ENCODE results near the gene EXOC2.

Gene EXOC2

DNA sequence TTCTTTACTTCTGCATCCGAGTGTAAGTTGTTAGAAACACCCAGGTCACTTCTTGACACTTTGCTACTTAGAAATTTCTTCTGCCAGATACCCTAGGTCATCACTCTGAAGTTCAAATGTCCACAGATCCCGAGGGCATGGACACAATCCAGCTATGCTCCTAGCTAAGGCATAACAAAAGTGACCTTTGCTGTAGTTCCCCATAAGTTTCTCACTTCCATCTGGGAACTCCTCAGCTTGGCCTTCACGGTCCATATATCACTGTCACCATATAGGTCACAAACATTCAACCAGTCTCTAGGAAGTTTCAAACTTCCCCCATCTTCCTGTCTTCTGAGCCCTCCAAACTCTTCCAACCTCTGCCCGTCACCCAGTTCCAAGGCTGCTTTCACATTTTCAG lies 236.1 kb downstream of the EXOC2 start:
- no peak for DNase-seq

DNA sequence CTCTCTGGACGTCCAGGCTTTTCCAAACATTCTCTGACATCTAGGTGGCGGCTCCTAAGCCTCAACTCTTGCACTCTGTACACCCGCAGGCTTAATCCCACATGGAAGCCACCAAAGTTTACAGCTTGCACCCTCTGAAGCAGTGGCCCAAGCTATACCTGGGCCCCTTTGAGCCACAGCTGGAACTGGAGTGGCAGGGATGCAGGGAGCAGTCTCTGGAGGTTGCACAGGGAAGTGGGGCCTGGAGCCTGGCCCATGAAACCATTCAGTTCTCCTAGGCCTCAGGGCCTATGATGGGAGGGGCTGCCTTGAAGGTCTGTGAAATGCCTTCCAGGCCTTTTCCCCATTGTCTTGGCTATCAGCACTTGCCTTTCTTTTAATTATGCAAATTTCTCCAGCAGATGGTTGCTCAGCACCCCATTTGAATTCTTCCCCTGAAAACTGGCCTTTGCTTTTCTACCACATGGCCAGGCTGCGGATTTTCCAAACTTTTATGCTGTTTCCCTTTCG lies 236.5 kb downstream of the EXOC2 start:
- no peak for DNase-seq

DNA sequence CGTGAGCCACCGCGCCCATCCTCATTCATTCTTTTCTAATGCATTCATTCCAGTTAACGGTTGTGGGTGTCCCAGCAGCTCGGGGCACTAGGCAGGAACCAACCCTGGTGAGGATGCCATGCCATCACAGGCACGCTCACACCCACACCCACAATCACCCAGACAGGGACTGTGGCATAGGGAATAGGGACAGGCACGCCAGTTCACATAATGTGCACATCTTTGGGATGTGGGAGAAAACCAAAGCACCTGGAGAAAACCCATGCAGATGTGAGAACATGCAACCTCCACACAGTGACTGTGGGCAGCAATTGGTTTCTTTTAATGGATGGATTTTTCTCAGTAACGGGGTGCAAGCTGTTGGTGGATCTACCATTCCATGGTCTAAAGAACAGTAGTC lies 237.1 kb downstream of the EXOC2 start:
- no peak for DNase-seq

DNA sequence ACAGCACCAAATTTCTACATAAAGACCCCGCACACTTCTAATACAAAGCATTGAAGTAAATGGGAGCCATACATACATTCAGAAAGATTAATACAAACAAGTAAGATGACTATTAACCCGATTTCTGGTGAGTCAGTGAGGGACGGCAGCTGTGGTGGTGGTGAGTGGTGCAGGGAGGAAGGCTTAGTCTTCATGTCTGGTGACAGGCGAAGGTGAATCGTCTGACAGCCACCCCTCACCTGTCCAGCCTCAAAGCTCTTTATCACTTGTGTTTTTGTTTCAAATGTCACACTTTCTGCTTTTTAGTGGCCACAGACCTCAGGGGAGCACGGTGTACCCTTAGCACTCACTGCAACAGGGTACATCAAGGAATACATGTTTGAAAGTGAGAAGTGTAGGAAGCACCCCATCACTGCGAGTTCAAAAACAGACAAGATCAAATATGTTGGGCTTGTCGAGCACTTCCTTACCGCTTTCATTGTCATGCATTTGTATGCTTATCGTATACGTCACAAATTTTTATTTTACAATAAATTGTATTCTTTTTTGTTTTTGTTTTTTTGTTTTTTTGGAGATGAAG lies 237.8 kb downstream of the EXOC2 start:
- peak; percentile 41 to 58 for DNase-seq

DNA sequence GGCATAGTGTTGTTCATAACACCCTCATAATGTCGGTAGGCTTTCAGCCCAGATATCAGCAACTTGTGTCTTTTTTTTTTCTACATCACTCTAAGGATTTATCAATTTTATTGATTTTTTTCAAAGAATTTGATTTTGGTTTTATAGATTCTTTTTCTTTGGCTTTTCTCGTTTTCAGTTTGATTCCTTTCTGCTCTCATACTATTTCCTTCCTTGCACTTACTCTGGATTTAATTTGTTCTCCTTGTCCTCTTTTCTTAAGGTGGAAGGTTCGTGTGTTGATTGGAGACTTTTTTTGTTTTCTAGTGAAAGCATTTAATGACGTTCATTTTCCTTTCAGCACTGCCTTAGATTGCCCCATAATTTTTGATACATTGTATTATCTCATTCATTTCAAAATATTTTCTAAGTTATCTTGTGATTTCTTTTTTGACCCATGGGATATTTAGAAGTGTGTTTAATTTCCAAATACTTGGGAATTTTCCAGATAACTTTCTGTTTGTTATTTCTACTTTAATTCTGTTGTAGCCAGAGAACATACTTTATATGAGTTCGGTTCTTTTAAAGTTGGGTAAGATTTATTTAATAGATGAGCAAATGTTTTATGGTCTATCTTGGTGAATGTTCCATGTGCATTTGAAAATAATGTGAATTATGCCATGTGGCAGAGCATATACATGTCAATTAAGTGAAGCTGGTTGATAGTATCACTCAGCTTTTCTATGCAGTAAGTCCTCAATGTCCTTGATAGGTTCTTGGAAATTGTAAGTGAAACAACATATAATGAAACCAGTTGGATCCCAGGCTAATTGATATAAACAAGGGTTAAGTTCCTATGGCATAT lies 238.6 kb downstream of the EXOC2 start:
- DNase-seq, result no peak

DNA sequence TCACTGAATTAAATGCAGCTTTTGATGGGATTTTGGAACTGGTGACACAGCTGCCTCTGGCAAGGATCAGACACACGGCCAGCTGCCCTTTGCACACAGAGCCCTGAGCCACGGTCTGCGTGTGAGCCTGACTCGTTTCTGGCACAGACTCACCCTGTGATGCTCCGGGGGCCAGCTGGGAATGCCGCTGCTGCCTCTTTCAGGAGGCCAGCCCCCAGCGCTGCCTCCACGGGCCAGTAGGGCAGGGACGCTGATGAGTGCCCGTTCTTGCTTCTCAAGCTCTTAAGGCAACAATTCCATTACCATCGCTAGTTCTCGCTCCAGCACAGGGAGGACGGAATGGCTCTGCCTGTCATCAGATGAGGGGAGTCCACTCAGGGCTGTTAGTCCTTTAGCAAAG lies 239.8 kb downstream of the EXOC2 start:
- DNase-seq, result no peak

DNA sequence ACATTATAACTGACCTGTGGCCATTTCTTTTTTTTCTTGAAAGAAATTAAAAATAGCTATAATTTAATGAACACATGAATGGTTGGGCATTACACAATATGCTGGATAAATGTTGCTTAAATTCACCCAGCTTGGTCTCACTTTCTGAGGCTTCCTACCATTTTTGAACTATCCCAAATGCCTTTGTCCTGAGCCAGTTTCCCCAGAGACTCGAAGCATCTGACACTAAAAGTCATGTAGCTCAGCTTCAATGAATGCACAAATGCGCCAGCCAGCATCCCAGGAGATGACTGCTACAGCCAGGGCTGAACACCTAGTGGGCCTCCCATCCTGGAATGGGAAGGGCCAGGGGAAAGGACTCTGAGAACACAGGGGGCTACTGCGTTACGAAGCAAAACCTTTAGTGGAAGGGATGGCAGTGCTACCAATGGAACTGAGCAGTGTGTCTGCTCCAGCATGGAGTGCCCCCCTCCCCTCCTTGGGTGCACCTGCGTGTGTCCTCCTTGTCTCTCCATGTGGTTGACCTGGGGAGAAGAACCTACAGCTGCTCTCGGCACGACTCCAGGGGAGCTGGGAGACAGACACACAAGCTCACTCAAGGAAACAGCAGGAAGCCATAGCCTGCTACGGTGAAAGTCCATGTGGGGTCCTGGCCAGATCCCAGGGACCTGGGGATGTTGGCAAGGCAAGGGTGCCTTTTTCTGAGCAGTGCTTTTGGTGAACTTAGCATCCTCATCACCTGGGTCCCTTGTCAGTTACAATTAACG lies 240.5 kb downstream of the EXOC2 start:
- DNase-seq, result no peak

DNA sequence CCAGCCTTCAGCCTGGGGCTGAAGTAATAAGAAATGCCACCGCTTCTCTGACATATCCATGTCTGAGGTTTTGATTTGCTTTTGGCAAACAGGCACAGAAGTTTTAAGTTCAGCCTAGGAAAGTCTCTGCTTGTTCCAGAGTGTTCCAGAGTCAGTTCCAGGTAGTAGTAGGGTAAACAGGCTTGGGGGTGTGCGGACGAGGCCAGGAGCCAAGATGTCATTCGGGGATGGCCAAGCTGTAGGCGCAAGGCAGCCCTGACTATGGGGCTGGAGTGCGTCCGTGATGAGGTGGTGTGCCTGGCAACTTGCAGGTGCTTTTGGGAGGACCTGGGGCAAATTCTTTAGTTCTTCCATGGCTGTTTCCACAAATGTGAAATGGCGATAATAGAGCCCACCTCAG lies 241.1 kb downstream of the EXOC2 start:
- DNase-seq, result no peak

DNA sequence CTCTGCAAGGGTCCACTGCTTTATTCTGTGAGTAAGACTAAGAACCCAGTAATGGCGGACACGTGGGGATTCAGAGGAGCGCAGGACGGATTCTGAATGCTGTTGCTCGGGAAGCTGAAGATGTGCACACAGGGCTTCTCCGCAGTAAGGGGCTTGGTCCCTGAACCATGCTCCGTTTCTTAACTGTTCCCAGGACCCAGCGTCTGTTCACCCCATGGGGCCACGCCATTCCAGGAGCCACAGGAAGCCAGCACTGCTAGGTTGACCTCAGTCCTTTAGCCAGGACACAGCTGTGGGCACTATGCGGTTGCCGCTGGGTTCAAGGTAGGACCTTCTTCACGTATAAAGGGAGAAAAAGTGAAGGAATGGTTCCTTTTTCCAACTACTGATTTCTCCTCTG lies 241.6 kb downstream of the EXOC2 start:
- DNase-seq, result no peak

DNA sequence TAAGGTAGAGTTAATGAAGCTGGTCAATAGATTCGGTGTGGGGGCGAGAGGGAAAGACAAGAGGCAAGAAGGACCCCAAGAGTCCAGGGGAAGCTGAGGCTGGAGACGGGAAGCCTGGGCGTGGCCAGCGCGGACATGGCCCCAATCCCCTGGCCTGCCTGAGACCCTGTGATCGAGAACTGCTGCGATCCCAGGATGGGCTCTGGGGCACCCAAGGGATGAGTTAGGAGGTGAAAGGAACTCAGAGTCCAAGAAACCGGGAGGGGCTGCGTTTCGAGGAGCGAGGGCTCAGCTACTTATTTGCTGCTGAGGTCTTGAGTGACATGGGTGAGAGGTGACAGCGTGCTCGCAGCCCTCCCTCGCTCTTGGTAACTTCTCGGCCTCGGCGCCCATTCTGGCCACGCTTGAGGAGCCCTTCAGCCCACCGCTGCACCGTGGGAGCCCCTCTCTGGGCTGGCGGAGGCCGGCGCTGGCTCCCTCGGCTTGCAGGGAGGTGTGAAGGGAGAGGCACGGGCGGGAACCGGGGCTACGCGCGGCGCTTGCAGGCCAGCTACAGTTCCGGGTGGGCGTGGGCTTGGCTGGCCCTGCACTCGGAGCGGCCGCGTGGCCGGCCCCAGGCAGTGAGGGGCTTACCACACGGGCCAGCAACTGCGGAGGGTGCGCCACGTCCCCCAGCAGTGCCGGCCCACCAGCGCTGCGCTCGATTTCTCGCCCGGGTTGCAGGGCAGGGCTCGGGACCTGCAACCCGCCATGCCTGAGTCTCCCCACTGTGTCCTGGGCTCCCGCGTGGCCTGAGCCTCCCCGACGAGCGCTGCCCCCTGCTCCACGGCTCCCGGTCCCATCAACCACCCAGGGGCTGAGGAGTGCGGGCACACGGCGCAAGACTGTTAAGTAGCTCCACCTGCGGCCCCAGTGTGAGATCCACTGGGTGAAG lies 243.2 kb downstream of the EXOC2 start:
- DNase-seq, result no peak

DNA sequence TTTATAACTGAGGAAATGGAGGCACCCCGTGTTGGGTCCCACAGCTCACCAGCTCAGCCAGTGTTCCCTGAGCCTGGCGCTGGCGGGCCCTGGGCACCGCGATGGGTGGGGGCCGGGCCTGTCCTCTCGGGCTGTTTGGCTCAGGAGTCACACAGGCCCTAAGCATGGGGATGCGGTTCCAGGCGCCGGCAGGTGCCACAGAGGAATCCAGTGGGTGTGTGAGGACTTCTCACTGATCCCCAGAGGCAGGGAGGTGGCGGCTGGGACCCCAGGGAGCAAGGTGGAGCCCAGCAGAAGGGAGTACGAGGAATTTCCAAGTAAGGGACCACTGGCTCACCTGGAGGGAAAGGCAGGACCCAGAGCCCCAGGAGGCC lies 243.9 kb downstream of the EXOC2 start:
- no peak for DNase-seq

DNA sequence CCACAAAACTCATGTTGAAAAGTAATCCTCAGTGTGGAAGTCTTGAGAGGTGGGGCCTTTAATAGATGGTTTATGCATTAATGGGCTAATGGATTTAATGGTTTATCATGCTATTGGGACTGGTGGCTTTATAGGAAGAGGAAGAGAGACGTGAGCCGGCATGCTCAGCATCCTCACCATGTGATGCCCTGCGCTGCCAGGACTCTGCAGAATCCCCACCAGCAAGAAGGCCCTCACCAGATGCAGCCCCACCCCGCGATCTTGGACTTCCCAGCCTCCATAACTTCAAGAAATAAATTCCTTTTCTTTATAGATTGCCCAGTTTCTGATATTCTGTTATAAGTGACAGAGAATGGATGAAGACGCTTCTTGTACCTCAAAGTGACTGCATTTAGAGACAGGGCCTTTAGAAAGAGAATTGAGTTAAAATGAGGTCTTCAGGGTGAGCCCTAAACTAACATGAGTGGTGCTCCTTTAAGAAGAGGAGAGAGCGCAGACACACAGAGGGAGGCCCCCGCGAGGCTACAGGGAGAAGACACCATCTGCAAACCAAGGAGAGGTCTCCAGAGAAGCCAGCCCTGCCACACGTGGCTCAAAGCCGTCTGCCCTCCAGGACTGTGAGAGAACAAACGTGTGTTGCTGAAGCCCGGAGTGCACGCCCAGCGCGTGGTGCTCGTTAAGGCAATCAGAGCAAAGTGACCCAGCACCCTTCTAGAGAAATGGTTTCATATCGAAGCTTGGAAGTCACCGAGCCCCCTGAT lies 244.5 kb downstream of the EXOC2 start:
- no peak for DNase-seq

DNA sequence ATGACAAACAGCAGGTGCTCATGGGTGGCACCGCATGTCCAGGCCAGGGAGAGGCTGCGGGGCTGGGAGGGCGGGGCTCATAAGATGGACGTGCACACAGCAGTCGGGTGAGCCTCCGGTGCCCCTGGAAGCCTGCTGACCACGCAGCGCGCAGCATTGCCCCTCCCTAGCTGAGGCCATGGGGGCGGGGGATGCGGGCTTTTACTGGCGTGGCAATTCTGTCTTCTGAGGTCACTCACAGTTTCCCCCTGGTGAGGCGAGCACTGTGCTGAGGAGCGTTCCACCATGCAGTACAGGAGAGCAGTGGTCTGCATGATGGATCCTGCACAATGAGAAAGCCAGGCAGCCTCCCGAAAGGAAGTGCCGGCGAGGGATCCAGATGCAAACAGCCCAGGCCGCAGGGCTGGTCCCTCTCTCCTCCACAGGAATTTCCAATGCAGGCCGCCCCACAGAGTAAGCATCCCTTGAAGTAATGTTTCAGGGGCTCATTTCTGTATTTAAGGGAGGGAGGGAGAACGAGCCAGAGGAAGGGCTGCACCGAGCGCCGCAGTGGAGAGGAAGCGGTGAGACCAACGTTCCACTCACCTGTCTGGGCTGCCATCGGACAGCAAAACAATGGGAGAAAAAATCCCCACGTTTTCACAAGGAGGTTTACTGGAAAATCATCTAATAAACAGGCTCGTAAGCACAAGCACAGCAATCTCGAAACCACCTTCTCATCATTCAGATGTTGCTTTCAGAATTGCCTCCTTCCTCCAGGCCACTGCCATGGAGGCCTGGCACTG lies 245.4 kb downstream of the EXOC2 start:
- peak; percentile 43 to 55 for DNase-seq

DNA sequence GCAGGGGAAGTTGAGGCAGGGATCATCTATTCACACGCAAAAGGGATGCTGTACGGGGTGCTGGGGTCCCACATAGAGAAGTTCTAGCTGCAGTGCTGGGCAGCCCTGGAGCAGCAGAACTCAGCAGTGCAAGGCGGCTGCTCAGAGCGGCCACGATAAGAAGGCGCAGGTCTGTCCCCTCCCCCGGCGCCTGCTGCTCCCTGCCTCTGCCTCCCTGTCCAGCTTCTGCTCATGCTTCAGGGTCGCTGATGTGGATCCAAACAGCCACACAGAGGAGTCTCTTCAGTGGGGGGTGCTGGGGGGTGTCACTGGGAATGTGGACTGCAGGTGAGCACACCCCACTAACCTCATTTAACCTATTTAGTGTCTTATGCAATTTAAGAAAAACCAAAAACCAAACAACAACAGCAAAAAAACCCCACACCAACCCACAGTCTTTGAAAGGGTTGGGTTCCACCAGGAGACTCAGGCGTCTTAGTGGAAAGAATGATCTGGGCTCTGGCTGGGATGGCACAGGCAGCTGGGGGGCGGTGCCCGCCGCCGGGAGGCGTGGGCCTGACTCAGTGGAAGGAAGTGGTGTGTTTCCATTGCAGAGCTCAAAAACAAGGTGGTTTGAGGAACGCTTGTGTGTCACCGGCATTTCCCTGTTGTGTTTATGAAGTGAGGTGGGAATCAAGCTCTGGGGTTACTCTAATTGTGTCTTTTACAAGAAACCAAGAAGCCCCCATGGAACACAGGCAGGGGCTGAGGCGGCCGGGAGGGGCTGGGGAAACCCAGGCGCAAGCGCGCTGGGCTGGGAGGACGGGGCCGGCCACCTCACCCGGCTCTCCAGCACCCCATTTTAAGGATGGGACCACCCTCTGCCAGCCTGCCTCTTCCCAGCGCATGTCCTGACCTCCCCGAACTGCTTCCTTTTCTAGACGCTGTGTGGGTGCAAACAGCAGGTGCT lies 246.2 kb downstream of the EXOC2 start:
- peak; percentile 94 for DNase-seq

DNA sequence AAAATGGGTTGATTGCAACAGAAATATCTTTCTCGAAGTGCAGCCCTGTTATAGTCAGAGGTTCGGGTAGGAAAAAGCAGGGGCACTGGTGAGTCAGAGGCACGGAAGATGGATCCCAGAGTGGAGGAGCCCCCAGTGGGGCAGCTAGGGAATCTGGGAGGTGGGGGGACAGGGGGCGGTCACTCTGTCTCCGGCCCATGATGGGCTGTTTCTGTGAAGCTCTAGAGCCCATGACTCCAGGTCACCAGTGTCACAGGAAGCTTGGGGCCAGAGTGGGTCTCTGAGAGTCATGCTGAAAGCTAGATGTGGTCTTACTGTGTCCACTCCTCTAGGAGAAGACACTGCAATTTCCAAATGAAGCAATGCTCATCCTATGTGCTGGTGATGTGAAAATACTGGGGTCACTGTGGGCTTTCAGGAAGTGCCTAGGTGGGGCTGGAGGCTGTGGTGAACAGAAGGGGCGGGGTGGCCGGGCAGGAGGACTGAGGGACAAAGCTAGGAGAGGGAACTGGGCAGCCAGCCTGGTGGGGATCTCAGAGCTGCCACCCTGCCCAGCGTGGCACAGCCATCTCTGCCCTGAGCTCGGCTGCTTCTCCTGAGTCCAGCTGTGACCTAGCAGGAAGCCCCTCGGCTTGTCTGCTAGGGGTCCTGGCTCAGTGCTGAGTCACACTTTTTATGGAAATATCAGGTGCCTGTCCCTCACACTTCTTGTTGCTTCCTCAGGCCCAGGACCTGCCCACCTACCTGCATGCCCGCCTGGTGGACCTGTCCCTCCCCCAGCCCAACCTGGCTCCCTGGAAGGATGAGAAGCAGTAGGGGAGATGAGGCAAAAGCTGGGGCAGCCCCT lies 247.1 kb downstream of the EXOC2 start:
- DNase-seq, result peak in 1 of 2 donors; percentile 24

DNA sequence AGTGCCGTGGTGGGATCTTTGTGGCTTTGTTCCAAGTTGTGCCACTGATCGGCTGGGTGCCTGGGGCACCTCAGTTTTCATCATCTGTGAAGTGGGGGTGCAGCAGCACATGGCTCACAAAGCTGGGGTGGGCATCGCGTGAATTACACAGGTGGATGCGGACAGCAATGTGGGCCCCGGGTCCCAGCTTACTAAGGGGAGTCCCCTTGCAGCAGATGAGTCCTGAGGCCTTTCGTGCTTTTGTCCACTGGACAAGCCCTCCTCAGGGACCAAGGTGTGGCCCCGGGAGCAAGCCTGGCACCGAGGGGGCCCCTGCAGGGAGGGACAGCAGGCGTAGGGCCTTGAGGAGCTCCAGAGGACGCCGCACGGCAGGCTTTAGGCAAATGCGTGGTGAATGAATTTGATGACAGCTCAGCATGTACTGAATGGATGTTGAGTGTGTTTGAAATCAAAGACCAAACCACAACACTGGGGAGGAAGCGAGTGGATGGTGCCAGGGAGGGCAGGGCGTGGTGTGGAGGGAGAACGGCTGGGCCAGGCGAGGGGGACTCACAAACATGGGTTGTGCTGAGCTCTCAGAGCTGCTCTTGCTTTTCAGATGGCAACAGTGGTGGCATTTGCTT lies 248.2 kb downstream of the EXOC2 start:
- peak; percentile 52 to 68 for DNase-seq

DNA sequence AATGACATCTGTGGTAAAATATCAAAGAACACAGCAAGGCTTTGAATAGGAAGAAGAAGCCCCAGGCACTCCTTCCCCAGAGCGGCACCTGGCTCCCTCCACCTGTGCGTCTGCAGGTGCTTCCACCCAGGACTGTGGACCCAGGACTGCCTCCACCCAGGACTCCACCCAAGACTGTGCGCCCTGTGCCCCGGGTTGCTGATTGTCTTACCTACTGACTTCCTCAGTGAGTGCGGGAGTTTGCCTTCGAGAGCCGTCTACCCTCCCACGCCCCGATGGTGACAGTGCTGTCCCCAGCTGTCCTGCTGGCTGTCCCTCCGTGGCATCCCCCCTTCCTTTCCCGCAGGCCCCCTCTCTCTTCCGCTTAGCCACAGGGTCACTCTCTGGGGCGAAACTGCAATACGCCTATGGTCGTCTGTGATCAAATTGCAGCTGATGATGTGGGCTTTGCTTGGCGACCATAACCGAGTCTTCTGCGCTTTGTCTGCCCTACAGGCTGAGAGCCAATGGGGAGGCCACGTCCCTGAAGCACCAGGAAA lies 249.2 kb downstream of the EXOC2 start:
- DNase-seq, result no peak
